Liver (tissue), 3 donors: ENCODE measurements around the gene OSBPL9.

Experiments used
- CTCF ChIP-seq: fragments of 150-350 bp; IDR thresholded peaks from 2 replicates; pipeline ENCODE4 v1.5.1; 2017; ENCODE audit warnings: improper control_type of control experiment, low read depth, low read length; ENCODE audit not compliant: missing input control
- RAD21 ChIP-seq, 2 donors: IDR thresholded peaks; 2 replicates each; pipeline ENCODE4 v1.6.1; 2016; ENCODE audit warnings: antibody characterized with exemption in 2 of 2, mild to moderate bottlenecking in 2 of 2
- TF ChIP-seq, protein P1 (sequence below): IDR thresholded peaks from 2 replicates; pipeline ENCODE4 v1.6.1; 2016; ENCODE audit warnings: antibody characterized with exemption
- donor health status: healthy.
- donor health status: healthy.

DNA sequence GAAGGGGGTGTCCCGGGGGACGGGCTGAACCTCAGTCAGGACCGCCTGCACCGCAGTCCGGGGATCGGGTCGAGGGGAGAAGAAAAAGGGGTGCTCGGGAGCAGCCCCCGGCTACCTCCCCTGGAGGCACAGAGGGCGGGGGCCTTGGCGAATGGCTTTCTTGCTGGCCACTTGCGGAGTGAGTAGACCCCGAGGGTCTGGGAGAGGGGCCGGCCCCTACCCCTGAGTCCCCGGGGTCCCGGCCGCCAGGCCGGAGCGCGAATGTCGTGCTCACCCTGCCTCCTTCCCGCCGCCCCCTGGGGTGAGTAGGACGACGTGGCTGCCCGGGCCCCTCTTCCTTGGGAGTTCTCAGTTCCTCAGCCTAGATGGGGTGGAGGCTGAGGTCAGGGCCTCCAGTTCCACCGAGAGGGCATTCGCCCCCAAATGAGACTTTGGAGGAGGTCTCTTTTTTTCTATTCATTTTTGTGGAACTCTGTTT, 113.0 kb downstream of the OSBPL9 start:
- no peak for TF ChIP-seq CTCF
- TF ChIP-seq, protein P1, sequence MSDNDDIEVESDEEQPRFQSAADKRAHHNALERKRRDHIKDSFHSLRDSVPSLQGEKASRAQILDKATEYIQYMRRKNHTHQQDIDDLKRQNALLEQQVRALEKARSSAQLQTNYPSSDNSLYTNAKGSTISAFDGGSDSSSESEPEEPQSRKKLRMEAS: no peak
- TF ChIP-seq RAD21 (IDR thresholded peaks at IDR 0.05): no peak
